MCF 10A (cell line): ENCODE results near the gene C19orf81. TPM values are rescaled to one million over a fixed set of nuclear protein-coding genes. Genes with fewer than 3 reads are reported as not detected.

Source experiments
- BruUV-seq: library from RNA; stranded (reverse); fragments of 400-500 nt; replicated peaks from 2 replicates; lab custom pipeline; 2021; lab: Mats Ljungman, UMichigan
- CTCF ChIA-PET: fragments of 300-600 bp; sonication (Branson Sonifier 250); formaldehyde crosslinking; extraction: SDS; loops from one replicate; lab custom pipeline; 2021; ENCODE audit warnings: antibody characterized with exemption, inconsistent platforms; lab: Yijun Ruan, JAX
- POLR2A ChIA-PET: fragments of 300-600, 350-650 bp; sonication (Branson Sonifier 250); formaldehyde crosslinking; extraction: SDS; loops from one replicate; lab custom pipeline; 2020; ENCODE audit warnings: antibody characterized with exemption, inconsistent platforms; lab: Yijun Ruan, JAX
- DNase-seq: peaks from one replicate; pipeline ENCODE4 v3.0.0-alpha.2; 2018; ENCODE audit not compliant: unreplicated experiment
- H3K27ac Mint-ChIP-seq: one replicate; pipeline ENCODE4 v1.8.0; 2022; ENCODE audit warnings: mild to moderate bottlenecking, low read depth, mixed read lengths; ENCODE audit not compliant: unreplicated experiment
- H3K27me3 Mint-ChIP-seq: one replicate; pipeline ENCODE4 v1.8.0; 2022; ENCODE audit warnings: mixed read lengths; ENCODE audit not compliant: insufficient read depth, unreplicated experiment
- H3K36me3 Mint-ChIP-seq: one replicate; pipeline ENCODE4 v1.8.0; 2022; ENCODE audit warnings: mild to moderate bottlenecking, moderate library complexity, mixed read lengths; ENCODE audit not compliant: insufficient read depth, unreplicated experiment
- H3K4me1 Mint-ChIP-seq: one replicate; pipeline ENCODE4 v1.8.0; 2022; ENCODE audit warnings: mixed read lengths; ENCODE audit not compliant: insufficient read depth, unreplicated experiment
- H3K4me3 Mint-ChIP-seq: one replicate; pipeline ENCODE4 v1.8.0; 2022; ENCODE audit warnings: mild to moderate bottlenecking, moderate library complexity, mixed read lengths; ENCODE audit not compliant: unreplicated experiment
- H3K9me3 Mint-ChIP-seq: one replicate; pipeline ENCODE4 v1.8.0; 2022; ENCODE audit warnings: mixed read lengths; ENCODE audit not compliant: unreplicated experiment
- intact Hi-C: fragments of 100-400 bp; cut with micrococcal nuclease; formaldehyde crosslinking; loops from 2 replicates; pipeline ENCODE4 v1.14.1; 2022
- total RNA-seq: library from RNA; stranded (reverse); gene quantifications from 2 replicates; pipeline ENCODE4 v1.2.3, GENCODE V29; 2022
- TF ChIP-seq, protein P1 (sequence below): fragments of 200-600 bp; IDR thresholded peaks from one replicate; pipeline ENCODE4 v1.8.0; 2022; ENCODE audit warnings: antibody characterized with exemption, mild to moderate bottlenecking; ENCODE audit not compliant: unreplicated experiment

Gene C19orf81
- total RNA-seq, 1 experiment from 2014 or later, result not detected

DNA sequence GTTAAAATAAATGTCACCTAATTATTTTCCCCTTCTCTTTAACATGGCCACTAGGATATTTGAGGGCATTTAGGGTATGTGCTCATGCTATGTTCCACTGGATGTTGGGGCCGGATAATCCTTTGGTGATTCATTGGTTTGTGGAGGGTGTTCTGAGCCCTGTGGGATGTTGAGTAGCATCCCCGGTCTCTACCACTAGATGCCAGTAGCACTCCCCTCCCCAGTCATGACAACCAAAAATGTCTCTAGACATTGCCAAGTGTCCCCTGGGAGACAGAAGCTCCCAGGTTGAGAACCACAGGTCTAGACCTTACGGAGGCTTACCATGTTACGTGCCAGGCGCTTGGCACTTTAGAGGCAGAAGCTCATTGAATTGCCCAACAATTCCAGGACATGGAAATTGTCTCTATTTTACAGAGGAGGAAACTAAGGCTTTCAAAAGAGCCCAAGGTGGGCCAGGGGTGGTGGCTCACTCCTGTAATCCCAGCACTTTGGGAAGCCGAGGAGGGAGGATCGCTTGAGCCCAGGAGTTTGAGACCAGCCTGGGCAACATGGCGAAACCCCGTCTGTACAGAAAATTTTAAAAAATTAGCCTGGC, 56.3 kb downstream of the C19orf81 start:
- DNase-seq, result peak; percentile 61
- TF ChIP-seq, protein P1, sequence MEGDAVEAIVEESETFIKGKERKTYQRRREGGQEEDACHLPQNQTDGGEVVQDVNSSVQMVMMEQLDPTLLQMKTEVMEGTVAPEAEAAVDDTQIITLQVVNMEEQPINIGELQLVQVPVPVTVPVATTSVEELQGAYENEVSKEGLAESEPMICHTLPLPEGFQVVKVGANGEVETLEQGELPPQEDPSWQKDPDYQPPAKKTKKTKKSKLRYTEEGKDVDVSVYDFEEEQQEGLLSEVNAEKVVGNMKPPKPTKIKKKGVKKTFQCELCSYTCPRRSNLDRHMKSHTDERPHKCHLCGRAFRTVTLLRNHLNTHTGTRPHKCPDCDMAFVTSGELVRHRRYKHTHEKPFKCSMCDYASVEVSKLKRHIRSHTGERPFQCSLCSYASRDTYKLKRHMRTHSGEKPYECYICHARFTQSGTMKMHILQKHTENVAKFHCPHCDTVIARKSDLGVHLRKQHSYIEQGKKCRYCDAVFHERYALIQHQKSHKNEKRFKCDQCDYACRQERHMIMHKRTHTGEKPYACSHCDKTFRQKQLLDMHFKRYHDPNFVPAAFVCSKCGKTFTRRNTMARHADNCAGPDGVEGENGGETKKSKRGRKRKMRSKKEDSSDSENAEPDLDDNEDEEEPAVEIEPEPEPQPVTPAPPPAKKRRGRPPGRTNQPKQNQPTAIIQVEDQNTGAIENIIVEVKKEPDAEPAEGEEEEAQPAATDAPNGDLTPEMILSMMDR, result peak; percentile 53
- no peaks in the 10 kb centered on the region for H3K36me3 Mint-ChIP-seq
- POLR2A ChIA-PET, result no interaction called here
- peaks cover 5% of the 10 kb centered on the region for H3K4me1 Mint-ChIP-seq
- no peak overlapping the region for H3K27ac Mint-ChIP-seq
- no peaks in the 10 kb centered on the region for H3K9me3 Mint-ChIP-seq
- intact Hi-C loops, result loop anchor here (1.0 to 2.0 kb wide), 2 partner anchors 78 to 217 kb away; no protein-coding TSS in a partner anchor
- peaks cover 26% of the 10 kb centered on the region for H3K27me3 Mint-ChIP-seq
- CTCF ChIA-PET, result interaction anchor here (0.6 to 1.2 kb wide), 11 partner anchors 9 to 310 kb away, joined by 3 to 6 read pairs (median 3); partner anchors contain the start of gene CLEC11A
- H3K4me3 Mint-ChIP-seq, result no peak overlapping the region
- BruUV-seq, result no TSS peak

DNA sequence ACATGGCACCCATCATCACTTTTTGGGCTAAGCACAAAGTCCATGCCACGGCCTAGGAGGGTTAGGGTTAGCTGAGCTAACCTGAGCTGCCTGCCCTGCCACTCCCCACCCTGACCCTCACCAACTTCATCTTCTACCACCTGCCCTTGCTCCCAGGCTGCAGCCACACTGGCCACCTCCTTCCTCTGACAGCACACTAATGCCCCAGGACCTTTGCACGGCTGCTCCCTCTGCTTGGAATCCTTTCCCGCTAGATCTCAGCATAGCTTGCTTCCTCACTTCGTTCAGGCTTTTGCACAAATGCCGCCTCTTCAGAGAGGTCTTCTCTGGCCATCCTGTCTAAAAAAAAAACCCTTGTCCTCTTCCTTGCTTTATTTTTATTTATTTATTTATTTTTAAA, 57.1 kb downstream of the C19orf81 start:
- BruUV-seq, result no TSS peak
- H3K27me3 Mint-ChIP-seq, result peaks cover 24% of the 10 kb centered on the region

DNA sequence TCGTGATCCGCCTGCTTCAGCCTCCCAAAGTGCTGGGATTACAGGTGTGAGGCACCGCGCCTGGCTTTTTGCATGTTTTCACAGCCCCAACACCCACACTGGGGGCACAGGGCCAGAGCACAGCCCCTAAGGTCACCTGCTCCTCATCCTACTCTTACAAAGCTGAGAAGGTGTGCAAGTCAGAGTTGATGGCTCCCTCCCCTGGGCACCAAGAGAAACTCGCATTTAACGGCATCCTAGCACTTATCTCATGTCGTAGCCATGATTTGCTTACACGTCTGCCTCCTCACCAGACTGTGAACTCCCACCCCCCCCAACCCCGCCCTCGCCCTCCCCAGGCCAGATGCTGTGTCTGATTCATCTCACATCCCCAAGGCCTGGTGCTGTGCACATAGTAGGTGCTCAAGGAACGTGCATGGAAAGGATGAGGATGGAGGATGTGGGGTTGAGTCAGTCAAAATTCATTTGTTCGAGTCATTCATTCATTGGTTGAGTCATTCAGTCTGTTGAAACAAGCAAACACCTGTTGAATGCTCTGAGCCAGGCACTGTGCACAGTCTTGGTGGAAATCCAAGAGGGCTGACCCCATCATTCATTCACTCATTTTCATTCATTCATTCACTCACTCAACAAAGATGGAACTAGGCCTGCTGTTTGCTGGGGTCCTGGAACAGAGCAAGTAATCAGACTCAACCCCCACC, 59.1 kb downstream of the C19orf81 start:
- TF ChIP-seq, protein P1, result no peak
- ChIA-PET CTCF (no interaction called here), POLR2A (no interaction called here)
- H3K27ac Mint-ChIP-seq, result no peak overlapping the region
- BruUV-seq, result no TSS peak
- H3K9me3 Mint-ChIP-seq, result no peaks in the 10 kb centered on the region
- H3K27me3 Mint-ChIP-seq, result peaks cover 33% of the 10 kb centered on the region
- DNase-seq, result no peak
- H3K4me3 Mint-ChIP-seq, result no peak overlapping the region
- no peaks in the 10 kb centered on the region for H3K36me3 Mint-ChIP-seq
- H3K4me1 Mint-ChIP-seq, result peaks cover 5% of the 10 kb centered on the region
- intact Hi-C loops, result no loop called here

More for the DNA sequence above, 57.1 kb downstream of the C19orf81 start:
- Mint-ChIP-seq H3K36me3 (no peaks in the 10 kb centered on the region), H3K4me1 (peaks cover 5% of the 10 kb centered on the region), H3K27ac (no peak overlapping the region), H3K9me3 (no peaks in the 10 kb centered on the region), H3K4me3 (no peak overlapping the region)
- CTCF ChIA-PET, result interaction anchor here (0.6 to 1.2 kb wide), 4 partner anchors 9 to 195 kb away, joined by 3 to 5 read pairs (median 4); no protein-coding TSS in a partner anchor
- intact Hi-C loops, result no loop called here
- POLR2A ChIA-PET, result no interaction called here
- TF ChIP-seq, protein P1, result no peak
- no peak for DNase-seq

Other genes with a start within 250 kb of the C19orf81 start
- not detected in 2 replicates for gene SPIB, start 230.5 kb upstream of the C19orf81 start, total RNA-seq
- gene MYBPC2, start 216.6 kb upstream of the C19orf81 start, total RNA-seq, result not detected in 2 replicates
- gene EMC10, start 172.9 kb upstream of the C19orf81 start, total RNA-seq, result 61.3 and 61.8 TPM in 2 replicates
- 1.5 and 2.7 TPM in 2 replicates for gene GARIN5A, start 172.6 kb upstream of the C19orf81 start, total RNA-seq
- 65.8 and 76.9 TPM in 2 replicates for gene JOSD2, start 138.3 kb upstream of the C19orf81 start, total RNA-seq
- gene ASPDH, start 135.5 kb upstream of the C19orf81 start, total RNA-seq, result not detected in 2 replicates
- not detected in 2 replicates for gene LRRC4B, start 81.0 kb upstream of the C19orf81 start, total RNA-seq
- not detected in 2 replicates for gene SYT3, start 9.6 kb upstream of the C19orf81 start, total RNA-seq
- gene SHANK1, start 70.4 kb downstream of the C19orf81 start, total RNA-seq, result 0.10 and 0.44 TPM in 2 replicates
- 2.4 and 2.8 TPM in 2 replicates for gene CLEC11A, start 73.9 kb downstream of the C19orf81 start, total RNA-seq
- not detected in 2 replicates for gene GPR32, start 121.0 kb downstream of the C19orf81 start, total RNA-seq
- not detected in 2 replicates for gene ACP4, start 141.0 kb downstream of the C19orf81 start, total RNA-seq
- 0.84 and 0.88 TPM in 2 replicates for gene KLK1, start 174.3 kb downstream of the C19orf81 start, total RNA-seq
- not detected in 2 replicates for gene KLK15, start 184.1 kb downstream of the C19orf81 start, total RNA-seq
- not detected in 2 replicates for gene KLK3, start 205.5 kb downstream of the C19orf81 start, total RNA-seq
- not detected in 2 replicates for gene KLK2, start 224.0 kb downstream of the C19orf81 start, total RNA-seq